Neural cell (in vitro differentiated cells): ENCODE data around the gene HMCN2.

Experiments
- CTCF ChIP-seq: fragments of 450-650 bp; IDR thresholded peaks from 2 replicates; pipeline ENCODE4 v1.5.1; 2014; ENCODE audit warnings: antibody characterized with exemption, mild to moderate bottlenecking, moderate library complexity; ENCODE audit not compliant: poor library complexity, severe bottlenecking
- EP300 ChIP-seq: fragments of 450-650 bp; conservative IDR thresholded peaks from 2 replicates; pipeline ENCODE4 v1.6.1; 2014; ENCODE audit warnings: antibody characterized with exemption, mild to moderate bottlenecking, moderate library complexity; ENCODE audit not compliant: poor library complexity, severe bottlenecking
- EZH2 ChIP-seq: fragments of 200-600, 300-800 bp; shearing (Covaris generic), sonication (generic); IDR thresholded peaks from 2 replicates; pipeline ENCODE4 v1.6.1; 2014; ENCODE audit warnings: antibody characterized with exemption, low read length, borderline replicate concordance, mild to moderate bottlenecking; ENCODE audit not compliant: insufficient read depth, poor library complexity, severe bottlenecking
- MXI1 ChIP-seq: fragments of 450-650 bp; conservative IDR thresholded peaks from 2 replicates; pipeline ENCODE4 v1.6.1; 2014; ENCODE audit warnings: antibody characterized with exemption, mild to moderate bottlenecking; ENCODE audit not compliant: poor library complexity, severe bottlenecking
- POLR2AphosphoS5 ChIP-seq: IDR thresholded peaks from 2 replicates; pipeline ENCODE4 v1.6.1; 2012
- RAD21 ChIP-seq: fragments of 450-650 bp; conservative IDR thresholded peaks from 2 replicates; pipeline ENCODE4 v1.6.1; 2014; ENCODE audit warnings: antibody characterized with exemption, mild to moderate bottlenecking, moderate library complexity
- REST ChIP-seq: IDR thresholded peaks from 2 replicates; pipeline ENCODE4 v1.6.1; 2012; ENCODE audit warnings: borderline replicate concordance
- SMC3 ChIP-seq: fragments of 450-650 bp; conservative IDR thresholded peaks from 2 replicates; pipeline ENCODE4 v1.6.1; 2014; ENCODE audit warnings: antibody characterized with exemption, mild to moderate bottlenecking, moderate library complexity; ENCODE audit not compliant: poor library complexity
- TAF1 ChIP-seq: IDR thresholded peaks from 2 replicates; pipeline ENCODE4 v1.6.1; 2012; ENCODE audit warnings: low read depth

- TF ChIP-seq CTCF (no peak), SMC3 (no peak), EP300 (no peak), EZH2 (no peak), POLR2AphosphoS5 (no peak), RAD21 (no peak), TAF1 (no peak), MXI1 (no peak), REST (no peak)
These were observed 112.1 kb downstream of the HMCN2 start for GRCh38 chr9:130377612-130378011.
